GM19372 (cell line): ENCODE results near the gene DLGAP3.

Experiments
- ATAC-seq: cut with Tn5 transposase; IDR thresholded peaks from one replicate; pipeline ENCODE4 v1.9.1; 2021; ENCODE audit warnings: mild to moderate bottlenecking, low read depth, moderate library complexity; ENCODE audit not compliant: unreplicated experiment

Gene DLGAP3

DNA sequence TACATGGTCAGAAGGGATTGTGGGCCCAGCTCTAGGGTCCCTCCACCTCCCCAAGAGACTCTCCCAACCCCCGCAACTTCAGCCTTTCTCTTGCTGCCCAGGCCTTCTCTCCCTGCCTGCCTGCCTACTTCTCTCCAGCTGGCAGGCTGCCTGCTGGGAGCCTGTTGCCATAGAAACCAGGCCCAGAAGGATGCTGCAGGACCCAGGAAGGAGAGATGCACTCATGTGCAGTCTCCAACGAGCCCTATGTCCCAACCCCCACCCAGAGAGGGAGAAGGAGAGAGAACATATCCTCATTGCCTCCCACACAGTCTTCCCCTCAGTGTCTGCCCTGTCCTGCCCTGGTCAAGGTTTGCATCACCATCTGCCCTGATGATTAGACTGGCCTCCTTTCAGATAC, 59.1 kb downstream of the DLGAP3 start:
- no peak for ATAC-seq

DNA sequence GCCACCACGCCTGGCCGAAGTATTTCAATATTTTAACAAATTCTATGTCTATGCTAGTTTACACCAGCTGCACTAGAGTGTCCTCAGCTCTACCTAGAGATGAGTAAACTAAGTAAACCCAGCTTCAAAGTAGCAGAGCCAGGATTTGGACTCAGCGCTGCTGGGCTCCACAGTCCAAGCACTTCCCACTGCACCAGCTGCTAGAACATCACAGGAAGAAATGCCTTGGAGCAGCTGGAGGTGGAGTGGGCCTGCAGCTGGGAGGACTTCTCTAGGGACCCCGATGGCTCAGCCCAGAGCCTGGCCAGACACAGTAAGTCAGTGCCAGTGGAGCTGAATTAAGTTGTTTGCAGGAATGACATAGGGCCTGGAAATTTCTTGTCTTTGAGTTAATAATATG, 59.7 kb downstream of the DLGAP3 start:
- no peak for ATAC-seq

DNA sequence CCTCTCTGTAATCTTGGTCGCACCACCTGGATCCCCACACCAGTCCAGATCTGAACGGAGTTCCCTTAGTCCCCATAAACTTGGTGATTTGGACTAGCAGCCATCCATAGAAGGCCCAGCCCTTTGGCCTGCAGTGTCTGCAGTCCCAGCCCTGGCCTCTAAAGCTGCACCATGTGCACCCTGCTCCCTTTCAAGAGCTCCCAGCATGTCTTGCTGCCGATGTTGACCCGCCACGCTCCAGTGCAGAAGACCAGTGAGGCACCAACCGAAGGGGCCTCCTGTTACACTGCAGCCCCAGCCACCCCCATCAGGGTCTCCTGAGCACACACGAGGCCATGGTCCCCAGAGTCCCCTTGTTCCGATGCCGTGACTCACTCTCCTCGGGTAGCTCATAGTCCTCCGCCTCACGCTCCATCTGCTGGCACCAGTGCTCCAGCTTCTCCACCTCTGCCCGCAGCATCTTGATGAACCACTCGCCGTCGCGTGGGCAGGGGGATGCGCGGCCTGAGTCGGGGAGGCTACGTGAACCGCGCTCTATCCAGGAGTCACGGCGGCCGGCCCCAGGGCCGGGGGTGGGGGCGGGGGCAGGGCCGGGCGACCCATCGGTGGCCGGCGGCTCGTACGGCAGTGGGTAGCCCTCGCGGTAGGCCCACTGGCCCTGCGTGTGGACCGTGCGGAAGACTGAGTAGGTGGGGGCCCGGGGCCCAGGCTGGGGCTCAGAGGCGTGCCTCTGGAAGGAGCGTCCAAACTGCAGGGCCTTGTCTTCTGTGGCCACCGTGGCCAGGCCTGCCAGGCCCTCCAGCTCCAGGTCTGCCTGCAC, 61.0 kb downstream of the DLGAP3 start:
- no peak for ATAC-seq

DNA sequence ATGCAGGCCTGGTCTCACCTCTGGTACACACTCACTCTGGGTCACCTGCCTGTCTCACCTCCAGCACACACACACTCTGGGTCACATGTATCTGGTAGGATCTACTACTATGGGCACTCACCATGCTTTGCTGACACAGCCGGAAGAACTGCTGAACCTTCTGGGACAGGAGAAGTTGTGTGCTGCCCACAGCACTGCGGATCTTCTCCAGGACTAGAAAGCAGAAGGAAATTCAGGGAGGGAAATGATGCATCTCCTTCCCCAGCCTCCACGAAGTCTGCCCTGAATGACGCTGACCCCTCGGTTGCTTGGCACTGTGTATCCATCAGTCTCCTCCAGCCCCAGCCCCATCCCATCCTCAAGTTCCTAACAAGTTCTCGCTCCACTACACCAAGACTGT, 62.0 kb downstream of the DLGAP3 start:
- ATAC-seq, result no peak

DNA sequence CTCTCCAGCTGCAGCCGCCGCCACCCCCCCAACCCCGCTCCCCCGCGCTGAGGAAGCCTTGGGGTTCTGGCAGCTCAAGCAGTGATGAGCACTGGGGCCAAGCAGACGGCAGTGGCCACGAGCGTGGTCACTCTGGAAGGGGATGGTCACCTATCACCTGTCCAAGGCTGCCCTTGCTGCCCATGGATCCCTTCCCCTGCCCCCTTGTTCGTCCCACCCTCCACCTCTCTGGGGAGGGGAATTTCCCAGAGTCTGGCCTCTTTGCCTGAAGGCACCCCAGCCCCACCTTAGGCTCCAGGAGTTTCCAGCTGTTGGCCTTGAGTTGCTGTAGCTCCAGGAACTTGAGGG, 62.7 kb downstream of the DLGAP3 start:
- peak; percentile 24 for ATAC-seq

DNA sequence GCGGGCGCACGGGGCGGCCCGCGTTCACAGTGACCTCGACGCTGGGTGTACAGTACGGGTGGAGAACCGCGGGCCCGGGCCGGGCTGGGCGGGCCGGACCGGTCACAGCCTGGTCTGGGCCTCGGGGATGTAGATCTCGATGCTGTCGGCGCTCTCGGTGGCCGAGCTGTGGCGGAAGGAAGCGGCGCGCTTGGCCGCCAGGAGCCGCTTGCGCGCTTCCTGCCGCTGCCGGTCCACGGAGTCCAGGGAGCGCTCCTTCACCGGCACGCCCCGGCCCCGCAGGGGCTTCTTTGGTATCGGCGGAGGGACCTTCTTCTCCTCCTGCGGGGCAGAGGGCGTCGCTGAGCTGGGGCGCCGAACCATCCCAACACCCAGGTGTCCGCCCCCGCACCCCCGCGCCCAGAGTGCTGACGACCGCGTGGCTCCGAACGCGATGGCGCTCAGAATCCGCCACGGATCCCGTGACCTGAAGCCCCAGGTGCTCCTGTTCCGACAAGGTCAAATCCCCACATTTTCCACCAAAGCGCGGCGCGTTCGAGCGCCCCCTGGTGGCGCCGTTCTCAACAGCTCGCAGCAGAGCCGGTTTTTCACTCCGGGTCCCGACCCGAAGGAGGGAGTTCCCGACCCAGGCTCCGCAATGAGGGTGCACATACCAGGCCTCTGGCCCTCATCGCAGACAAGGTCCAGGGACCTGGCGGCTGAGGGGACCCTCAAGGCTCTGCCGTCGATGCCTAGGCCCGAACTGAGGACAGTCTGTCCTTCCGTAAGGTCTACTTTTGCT, 63.3 kb downstream of the DLGAP3 start:
- ATAC-seq, result peak; percentile 72

DNA sequence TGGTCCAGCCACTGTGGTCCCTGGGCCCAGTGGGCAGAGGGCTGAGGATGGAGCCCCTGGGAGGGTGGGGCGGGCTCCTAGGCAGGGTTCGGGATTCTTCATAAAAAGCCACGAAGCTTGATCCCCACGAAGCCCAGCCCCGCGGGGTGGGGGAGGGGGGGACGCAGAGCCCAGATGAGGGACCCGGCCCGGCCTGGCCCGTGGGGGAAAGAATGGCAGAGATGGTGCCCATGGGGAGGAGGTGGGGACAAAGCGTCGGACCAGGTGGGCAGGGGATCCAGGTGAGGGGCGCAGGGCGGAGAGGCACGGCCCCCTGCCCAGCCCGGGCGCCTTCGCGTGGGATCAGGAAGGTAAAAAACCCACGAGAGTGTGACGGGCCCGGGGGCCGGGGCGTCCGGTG, 63.9 kb downstream of the DLGAP3 start:
- ATAC-seq, result peak; percentile 6

DNA sequence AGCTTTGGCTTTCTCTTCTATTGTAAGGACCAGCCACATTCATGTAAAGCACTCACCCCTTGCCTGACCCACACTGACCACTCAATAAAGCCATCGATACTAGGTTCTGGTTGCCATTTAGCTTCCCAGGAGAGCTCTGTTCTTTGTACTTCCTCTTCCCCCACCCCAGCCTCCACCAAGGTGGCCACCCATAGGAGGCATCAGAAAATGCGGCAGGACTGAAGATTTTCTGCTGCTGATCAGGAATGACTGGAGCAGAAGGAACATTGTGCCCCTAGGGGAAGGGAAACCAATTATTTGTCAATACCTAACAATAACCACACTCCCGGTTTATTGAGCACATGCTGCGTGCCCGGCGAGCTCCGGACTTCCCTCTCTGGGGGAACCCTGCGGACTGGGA, 64.7 kb downstream of the DLGAP3 start:
- no peak for ATAC-seq

DNA sequence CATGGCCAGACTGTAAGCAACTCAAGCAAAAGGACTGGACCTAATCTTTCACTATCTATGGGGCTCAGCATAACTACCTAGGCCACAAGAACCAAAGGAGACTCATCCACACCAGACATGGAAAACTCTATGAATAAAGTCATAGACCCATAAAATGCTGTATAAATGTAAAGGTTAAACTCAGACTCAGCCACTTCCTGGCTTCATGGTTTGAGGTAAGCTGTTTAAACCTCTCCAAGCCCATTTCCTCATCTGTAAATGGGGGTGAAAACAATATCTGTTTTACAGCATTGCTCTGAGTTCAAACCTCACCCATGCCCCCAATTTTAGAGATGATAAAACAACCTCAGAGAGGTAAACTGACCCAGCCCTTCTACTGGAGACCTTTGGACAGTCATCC, 65.9 kb downstream of the DLGAP3 start:
- ATAC-seq, result no peak

DNA sequence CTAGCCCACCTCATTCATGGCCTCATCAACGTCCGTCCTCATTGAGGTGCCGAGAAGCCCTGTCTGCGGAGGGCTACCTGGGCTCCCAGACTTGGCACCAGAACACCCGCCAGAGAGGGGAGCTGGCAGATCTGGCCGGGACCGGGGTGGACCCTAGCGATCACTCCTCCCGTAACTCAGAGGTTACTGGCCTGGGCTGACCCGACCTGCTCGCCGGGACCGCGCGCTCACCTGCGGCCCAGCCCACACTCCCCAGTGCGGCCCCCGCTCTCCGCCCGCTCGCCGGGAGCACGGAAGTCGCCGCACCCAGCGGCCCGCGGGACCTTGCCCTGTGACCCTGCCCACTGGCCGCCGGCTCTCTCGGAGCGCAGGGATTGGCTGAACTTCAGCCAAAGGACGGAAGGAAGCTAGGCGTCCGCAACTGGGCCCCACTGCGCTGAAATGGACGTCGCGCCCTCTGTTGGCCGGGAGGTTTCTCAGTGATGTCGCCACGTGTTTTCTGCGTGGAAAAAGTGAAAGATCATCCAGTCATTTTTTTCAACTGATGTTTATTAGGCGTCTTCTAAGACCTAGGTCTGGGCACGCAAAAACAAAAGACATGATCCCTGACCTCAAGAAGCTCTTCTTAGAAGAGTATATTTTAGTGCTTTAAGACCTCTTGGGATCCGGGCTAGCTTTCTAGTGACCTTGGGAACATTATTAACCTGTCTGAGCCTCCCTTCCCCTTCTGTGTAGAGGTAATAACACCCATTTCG, 69.8 kb downstream of the DLGAP3 start, which contains the start of gene SMIM12:
SMIM12 (minus strand) TSS at position 304 of the 755 bp plus-strand sequence. CDS start 3,772 bp downstream, outside the sequence.
- peak; percentile 98 for ATAC-seq

DNA sequence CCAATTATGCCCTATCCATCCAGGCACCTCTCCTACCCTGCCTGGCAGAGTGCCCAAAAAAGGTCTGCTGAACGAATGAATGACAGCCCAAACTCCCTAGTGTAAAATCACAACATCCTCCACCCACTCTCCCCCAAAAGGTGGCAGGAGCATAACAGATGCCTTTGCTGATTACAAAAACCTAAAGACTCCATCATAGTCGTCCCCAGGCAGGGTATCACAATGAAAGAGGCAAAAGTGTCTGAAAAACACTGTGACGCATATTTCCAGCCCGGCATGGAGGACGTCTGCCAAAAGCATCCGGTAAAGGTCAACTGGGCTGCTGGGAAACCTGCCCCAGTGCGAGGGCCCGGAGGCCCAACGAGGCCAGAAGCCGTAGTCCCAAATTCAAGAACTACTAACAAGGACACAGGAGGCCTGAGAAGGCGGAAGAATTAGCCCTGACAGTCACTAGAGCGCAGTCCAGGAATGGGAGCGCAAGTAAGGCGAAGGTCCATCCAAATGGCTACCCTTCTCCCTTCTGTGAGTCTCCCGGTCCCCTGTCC, 70.5 kb downstream of the DLGAP3 start:
- no peak for ATAC-seq

DNA sequence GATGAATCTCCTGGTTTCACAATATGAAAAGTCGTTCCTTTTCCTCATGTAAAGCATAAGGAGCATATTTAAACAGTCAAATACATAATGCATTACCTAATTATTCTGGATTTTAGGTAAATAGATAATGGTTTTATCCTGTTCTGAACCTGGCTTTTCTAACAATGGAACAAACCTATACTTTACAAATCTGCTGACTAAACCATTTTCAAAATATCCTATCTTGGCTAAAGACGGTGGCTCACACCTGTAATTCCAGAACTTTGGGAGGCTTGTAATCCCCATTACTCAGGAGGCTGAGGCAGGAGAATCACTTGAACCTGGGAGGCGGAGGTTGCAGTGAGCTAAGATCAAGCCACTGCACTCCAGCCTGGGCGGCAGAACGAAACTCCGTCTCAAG, 72.8 kb downstream of the DLGAP3 start:
- ATAC-seq, result no peak

DNA sequence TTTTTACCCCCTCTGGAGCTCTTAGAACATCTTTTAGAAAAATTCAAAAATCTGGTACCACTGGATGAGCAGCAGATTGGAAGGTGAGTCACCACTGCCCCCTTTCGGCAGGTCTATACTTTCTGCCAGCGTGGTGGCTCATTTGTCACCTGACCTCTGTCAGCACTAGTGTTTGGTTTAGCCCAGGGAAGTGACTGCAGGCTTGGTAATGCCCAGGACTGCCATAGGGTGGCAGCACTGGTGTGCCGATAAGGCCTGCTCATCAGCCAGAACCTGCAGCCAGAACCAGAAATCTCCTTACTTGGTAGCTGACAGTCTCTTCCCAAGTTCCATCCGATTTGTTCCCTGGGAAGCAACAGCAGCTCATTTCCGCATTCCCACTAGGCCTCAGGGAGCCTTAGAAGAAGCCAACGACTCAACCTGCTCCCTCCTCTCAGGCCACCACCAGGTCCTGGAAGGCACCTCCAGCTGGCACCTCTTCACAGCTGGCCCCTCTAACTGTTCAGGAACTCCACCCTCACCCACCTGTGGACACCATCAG, 76.7 kb downstream of the DLGAP3 start:
- ATAC-seq, result peak; percentile 99

DNA sequence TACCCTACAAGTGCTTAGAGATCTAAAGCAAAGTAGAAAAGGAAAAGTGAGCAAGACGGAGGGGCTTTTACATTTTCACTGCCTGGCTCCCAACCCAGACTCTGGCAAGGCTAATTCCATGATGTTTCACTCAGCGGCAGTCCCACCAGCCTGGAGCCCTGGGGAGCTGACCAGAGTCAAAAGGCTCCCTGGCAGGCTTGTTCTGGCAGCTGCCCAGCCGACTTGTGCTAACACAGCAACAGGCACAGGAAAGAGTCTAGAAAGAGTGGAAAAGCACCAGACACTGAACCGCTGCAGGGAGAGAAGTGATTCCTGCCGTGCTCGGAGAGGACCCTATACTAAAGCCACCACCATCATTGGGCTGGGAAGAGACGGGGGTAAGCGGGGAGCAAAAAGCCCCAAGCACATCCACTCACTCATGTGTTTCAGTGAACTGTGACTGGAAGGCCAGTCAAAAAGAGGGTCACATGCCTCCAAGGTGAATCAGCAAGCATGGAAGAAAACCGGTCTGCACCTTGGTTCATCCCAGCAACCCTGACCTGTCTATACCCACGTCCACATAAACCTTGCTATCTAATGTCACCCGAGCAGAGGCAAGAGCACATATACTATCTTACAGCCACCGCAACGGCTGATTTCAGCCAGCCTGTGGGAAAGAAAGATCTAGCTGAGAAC, 77.9 kb downstream of the DLGAP3 start:
- ATAC-seq, result no peak

DNA sequence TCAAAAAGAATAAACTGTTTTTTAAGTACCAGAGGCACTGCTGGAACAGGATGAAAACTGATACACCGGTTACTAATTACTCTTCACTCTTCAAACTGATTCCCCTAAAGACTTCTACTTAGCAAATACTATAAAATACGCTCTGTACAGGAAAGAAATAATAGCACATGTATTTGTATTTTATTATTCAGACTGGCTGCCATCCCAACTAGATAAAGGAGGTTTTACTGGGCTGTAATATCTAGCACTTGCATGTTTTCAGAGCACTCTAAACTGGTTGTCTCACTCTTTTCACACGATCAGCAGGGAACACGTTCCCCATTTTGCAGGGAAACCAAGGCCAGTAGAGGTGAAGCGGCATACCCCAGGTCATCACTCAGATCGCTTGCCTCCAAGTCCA, 79.1 kb downstream of the DLGAP3 start:
- ATAC-seq, result no peak

DNA sequence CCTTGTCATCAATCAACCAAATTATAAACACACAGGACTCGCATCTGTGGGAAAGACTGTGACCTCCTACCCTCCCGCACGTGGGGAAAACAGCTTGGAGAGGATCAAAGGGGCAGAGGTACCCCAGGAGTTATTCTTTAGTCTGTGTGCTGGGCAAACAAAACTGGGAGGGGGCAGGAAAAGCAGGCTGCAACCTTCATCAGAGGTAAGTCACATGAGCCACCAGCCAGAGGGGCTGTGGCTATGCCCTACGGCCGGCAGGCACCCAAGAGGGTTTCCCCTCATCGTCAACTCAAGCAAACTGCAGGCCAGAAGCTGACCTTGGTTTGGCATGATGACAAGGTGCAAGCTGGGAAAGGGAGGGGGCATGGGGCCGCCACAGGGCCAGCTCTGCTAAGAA, 82.4 kb downstream of the DLGAP3 start:
- ATAC-seq, result no peak

DNA sequence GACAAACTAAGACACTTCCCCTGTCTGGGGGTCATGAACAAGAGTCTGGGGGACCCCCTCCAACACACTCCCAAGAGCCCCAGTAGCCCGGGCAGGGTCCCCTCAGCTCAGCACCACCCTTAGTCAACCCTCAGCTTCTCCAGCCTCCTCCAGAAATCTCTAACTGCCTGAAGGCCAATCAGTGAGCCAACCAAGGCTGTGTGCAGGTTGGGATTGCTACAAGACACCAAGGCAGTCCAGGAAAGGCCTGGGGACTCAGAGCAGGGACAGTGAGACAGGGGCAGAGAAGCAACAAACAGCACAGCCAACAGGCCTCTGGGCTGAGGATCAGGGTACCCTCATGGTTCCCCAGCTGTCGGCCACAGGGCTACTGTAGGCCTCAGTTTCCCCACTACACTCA, 83.2 kb downstream of the DLGAP3 start:
- ATAC-seq, result no peak

DNA sequence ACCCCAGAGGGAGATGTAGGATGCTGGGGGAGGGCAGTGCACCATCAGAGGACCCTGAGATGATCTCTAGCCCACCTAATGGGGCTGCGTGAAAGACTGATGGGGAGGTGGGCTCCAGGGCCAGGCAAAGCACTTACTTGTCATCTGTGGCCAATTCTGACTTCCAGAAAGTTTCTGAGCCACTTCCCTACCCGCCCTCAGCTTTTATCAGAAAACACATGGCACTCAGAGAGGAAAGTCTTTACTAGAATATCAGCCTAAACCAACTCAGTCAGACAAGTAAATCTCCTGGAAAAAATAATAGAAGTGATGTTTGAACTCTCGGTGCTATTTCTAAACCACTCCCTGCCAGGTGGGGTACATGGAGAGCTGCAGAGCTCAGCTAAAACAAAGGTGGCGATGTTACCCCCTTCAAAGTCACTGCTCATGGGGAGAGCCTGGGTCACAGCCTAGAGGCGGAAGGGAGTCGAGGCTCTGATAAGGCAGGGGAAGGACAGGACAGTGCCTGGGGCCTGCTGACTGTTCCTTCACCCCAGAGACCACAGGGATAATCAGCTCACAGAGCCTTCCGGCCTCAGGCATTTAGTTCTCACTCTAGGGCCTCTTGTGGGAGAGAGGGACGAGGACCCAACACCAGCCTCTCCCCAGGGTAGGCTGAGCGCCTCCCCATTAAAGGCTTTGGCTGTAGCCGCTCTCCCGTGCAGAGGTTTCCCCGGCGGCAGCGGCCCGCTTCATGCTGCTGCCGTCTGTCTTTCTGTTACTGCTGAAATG, 84.1 kb downstream of the DLGAP3 start:
- no peak for ATAC-seq

DNA sequence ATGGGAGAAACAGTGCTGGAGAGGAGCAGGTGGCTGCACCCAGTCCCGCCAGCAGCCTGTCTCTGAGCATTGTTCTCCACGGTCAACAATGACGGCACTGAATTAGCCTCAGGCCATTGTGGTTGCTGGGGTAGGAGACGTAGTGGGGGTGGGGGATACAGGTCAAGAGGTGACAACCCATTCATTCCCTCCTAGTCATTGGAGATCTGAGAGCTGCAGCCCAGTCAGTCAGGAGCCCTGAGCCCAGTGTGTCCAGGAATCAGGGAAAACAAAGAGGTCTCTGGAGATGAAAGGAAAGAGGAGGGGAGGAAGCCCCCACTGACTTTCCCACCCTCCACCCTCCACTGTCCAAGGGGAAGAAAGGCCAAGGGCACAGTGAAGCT, 85.2 kb downstream of the DLGAP3 start:
- no peak for ATAC-seq
